ENCODE data around the gene FBF1. TPM values are rescaled to one million over a fixed set of nuclear protein-coding genes. Genes with fewer than 3 reads are reported as not detected.

The FBF1 gene
- total RNA-seq, 1 donor from 2014 or later = 5.5 TPM

- TF ChIP-seq CTCF (conservative IDR thresholded peaks at IDR 0.05; ENCODE audit: low read depth, low read length) = no peak
- H3K4me3 ChIP-seq (ENCODE audit: low read depth, low read length) = peak overlapping the region; percentile 66
- peak; percentile 87 for DNase-seq (ENCODE audit: low read depth)
Observed at GRCh38 chr17:75876938-75877751, 63.7 kb downstream of the FBF1 start.

GRCh38 chr17:75876190-75876937, 64.5 kb downstream of the FBF1 start:
- peak overlapping the region; percentile 66 for H3K4me3 ChIP-seq (ENCODE audit: low read depth, low read length)
- TF ChIP-seq CTCF (conservative IDR thresholded peaks at IDR 0.05; ENCODE audit: low read depth, low read length) = peak; percentile 32
- no peak for DNase-seq (ENCODE audit: low read depth)

GRCh38 chr17:75875940-75876189, 65.0 kb downstream of the FBF1 start:
- H3K4me3 ChIP-seq (ENCODE audit: low read depth, low read length) = peak overlapping the region; percentile 66
- TF ChIP-seq CTCF (conservative IDR thresholded peaks at IDR 0.05; ENCODE audit: low read depth, low read length) = no peak
- no peak for DNase-seq (ENCODE audit: low read depth)

GRCh38 chr17:75875182-75875939, 65.5 kb downstream of the FBF1 start:
- H3K4me3 ChIP-seq (ENCODE audit: low read depth, low read length) = peak overlapping the region; percentile 66
- DNase-seq (ENCODE audit: low read depth) = no peak
- TF ChIP-seq CTCF (conservative IDR thresholded peaks at IDR 0.05; ENCODE audit: low read depth, low read length) = no peak

- no peak for TF ChIP-seq CTCF (conservative IDR thresholded peaks at IDR 0.05; ENCODE audit: low read depth, low read length)
- H3K4me3 ChIP-seq (ENCODE audit: low read depth, low read length) = no peak overlapping the region
- DNase-seq (ENCODE audit: low read depth) = no peak
Observed at GRCh38 chr17:75874323-75875181, 66.3 kb downstream of the FBF1 start.

GRCh38 chr17:75873587-75874322, 67.1 kb downstream of the FBF1 start:
- no peak for TF ChIP-seq CTCF (conservative IDR thresholded peaks at IDR 0.05; ENCODE audit: low read depth, low read length)
- no peak for DNase-seq (ENCODE audit: low read depth)
- H3K4me3 ChIP-seq (ENCODE audit: low read depth, low read length) = no peak overlapping the region
